ENCODE results near the gene CAVIN4.

CAVIN4 gene, protein sequence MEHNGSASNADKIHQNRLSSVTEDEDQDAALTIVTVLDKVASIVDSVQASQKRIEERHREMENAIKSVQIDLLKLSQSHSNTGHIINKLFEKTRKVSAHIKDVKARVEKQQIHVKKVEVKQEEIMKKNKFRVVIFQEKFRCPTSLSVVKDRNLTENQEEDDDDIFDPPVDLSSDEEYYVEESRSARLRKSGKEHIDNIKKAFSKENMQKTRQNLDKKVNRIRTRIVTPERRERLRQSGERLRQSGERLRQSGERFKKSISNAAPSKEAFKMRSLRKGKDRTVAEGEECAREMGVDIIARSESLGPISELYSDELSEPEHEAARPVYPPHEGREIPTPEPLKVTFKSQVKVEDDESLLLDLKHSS

DNA sequence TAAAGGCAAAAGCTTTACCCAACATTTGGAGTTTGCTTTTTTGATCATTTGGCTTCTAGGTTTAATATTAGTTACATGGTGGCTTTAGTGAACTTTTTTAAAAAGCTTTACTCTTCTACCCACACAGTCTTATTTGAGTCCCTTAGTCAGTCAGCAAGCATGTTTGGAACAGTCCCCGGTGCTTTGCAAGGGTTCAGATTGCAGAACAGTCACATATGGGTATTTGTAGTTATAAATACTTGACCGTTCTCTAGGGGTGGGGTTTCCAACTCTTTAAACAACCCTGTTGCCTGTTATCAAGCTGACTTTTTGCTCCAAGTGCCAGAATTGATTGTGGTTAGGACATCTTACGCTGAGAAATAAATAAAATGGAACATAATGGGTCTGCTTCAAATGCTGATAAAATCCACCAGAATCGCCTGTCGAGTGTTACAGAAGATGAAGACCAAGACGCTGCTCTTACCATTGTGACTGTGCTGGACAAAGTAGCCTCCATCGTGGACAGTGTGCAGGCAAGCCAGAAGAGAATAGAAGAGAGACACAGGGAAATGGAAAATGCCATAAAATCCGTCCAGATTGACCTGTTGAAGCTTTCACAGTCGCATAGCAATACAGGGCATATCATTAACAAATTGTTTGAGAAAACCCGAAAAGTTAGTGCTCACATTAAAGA lies at the start of gene CAVIN4:
Gene CAVIN4 (plus strand): TSS at position 304 of the 673 bp plus-strand sequence. CDS start 65 bp downstream, at position 369.
- no peak for DNase-seq (ENCODE audit: low read depth)

DNA sequence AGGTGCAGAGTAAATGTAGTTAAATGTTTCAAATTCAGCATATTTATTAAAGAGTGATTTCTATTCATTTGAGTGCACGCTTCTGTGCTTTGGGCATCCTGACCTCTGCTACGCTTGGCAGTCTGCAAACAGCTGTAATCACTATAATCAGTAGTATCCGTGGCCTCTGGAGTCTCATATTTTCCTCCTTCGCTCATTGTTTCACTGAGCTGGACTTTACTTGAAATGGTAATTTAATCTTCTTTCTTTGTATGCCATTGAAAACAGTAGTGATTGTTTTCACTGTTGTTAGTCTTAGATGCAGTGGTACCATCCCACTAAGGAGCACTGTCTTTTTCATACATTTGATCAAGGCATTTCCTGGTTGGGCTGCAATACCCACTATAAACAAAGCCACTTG lies 43.5 kb upstream of the CAVIN4 start:
- no peak for DNase-seq (ENCODE audit: low read depth)

DNA sequence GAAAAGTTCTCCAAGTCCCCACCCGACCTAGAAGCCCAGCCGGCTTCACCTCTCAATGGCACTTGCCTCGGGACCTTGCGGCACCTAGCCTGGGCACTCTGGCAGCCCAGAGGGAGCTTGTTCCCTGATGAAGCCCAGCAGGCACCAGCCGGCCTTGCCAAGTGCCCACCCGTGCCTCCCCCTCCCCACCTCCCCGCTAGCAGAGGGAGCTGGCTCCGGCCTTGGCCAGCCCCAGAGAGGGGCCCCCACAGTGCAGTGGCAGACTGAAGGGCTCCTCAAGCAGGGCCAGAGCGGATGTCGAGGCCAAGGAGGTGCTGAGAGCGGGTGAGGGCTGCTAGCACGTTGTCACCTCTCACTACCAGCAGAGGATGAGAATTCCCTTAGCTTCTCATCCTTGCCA lies 37.6 kb upstream of the CAVIN4 start:
- DNase-seq (ENCODE audit: low read depth): no peak

DNA sequence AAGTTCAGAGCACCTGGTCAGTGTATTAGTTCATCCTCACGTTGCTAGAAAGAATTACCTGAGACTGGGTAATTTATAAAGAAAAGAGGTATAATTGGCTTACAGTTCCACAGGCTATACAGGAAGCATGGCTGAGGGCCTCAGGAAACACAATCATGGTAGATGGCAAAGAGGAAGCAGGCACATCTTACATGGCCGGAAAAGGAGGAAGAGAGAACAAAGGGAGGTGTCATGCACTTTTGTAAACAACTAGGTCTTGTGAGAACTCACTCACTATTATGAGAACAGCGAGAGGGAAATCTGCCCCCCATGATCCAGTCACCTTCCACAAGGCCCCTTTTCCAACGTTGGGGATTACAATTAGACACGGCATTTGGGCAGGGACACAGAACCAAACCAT lies 28.8 kb upstream of the CAVIN4 start:
- DNase-seq (ENCODE audit: low read depth): peak; percentile 4

DNA sequence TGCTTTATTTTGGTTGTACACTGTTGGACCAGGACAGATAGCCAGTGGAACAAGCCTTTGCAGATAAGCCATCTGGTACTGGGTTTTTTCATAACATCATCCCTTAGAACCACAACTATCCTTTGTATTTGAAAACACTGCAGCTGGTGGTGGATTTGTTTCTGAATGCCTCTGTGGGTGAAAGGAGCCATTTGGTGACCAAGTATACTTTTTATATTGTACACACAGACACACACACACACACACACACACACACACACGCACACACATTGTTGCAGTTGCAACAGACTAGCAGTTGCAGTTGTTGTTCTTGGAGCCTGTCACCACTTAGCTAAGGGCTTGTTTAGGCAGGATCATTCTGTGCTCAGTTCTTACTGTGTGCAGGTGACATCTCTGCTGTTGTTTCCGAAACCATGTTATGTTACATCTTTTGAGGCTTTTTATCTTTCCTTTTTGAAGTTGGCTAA lies 22.9 kb upstream of the CAVIN4 start:
- no peak for DNase-seq (ENCODE audit: low read depth)

DNA sequence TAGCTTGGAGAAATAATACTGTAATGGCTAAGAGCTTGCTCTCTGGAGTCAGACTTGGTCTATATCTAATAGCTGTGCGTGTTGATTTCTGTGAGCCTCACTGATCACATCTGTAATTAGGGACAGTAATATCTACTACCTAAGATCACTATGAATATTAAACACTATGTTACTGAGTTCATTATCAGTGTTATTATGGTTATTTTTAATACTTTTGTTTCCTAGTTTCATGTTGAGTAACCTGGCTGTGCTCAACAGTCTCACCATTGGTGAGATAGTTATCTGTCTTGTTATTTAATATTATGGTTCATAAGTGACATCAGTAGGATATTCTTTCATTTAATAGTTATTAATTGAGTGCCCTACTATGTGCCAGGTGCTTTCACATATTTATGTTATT lies 22.4 kb upstream of the CAVIN4 start:
- no peak for DNase-seq (ENCODE audit: low read depth)

DNA sequence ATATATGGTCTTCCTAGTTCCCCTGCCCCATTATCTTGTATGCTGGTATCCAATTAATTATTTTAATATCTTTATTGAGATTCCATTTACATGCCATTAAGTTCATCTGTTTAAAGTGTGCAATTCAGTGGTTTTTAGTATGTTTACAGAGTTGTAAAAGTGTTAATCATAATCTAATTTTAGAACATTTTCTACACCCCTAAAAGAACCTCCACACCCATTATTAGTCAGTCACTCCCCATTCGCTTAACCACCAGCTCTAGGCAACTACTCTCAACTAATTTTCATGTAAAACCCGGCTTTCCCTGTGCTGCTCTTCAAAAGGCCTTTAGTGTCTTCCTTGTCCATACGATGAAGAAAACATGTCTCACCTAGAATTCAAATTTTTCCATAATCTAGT lies 20.8 kb upstream of the CAVIN4 start:
- no peak for DNase-seq (ENCODE audit: low read depth)

DNA sequence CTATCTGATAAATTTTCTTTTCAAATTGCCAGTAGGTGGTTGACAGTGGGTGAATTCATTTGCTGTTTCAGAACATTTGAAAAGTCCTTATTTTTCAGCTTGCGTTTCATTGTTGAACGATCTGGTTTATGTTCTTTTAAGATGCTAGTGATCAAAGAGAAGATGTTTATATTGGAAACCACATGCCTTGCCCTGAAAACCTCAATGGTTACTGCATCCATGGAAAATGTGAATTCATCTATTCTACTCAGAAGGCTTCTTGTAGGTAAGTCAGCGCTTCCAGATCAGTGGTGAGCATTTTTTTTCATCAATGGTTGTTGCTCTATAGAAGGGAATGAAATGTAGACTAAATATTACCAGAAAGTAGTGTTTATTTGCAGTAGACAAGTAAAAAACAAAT lies 16.6 kb upstream of the CAVIN4 start:
- no peak for DNase-seq (ENCODE audit: low read depth)

DNA sequence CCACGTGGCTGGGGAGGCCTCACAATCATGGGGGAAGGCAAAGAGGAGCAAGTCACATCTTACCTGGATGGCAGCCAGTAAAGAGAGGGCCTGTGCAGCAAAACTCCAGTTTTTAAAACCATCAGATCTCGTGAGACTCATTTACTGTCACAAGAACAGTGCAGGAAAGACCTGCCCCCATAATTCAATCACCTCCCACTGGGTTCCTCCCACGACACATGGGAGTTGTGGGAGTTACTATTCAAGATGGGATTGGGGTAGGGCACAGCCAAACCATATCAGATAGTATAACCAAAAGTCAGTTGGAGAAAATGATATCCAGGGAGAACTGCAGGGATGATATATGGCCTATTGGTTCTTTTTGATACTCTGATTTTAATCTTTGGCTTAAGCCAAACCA lies 10.0 kb upstream of the CAVIN4 start:
- no peak for DNase-seq (ENCODE audit: low read depth)

DNA sequence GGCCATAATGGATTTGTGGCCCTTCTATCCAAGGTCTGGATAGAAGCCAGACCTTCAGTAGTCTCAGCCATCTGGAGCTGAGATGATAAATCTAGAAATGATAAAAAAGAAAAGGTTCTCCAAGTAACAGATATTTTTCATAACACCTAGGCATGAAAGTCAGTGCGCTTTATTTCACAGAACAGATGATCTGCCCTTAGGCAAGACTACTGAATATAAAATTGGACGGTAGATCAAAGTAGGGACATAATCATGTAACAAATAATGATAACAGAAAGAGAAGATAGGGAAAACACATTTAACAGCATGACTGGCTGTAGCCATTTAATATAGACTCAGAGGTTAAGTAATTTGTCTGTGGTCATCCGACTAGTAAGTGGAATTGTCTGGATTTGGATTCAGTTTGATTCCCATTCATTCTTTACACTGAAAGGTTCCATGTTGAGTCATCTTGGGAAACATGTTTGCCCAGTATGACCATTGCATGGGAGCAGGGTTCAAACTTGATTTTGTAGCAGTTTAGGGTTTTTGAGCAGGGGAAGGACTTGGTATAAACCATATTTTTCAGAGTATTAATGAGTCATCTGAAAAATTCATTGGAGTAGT lies 4.1 kb upstream of the CAVIN4 start:
- DNase-seq (ENCODE audit: low read depth): no peak

DNA sequence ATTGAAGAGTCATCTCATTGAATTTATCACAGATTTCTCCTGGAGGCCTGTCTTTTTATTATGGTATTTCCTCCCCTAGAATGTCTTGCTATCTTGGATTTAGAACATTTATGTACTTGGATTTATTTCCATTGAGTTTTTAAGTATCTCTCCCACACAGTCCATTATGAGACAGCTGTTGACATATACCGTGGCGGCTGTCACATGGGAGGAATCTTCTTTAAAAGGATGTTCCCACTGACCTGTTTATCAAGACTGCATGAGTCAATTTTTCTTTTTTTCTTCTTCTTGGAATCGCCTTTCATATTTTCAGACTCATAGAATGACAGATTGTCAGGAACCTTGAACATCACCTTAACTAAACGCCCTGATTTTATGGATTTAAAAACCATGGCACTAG lies 2.9 kb upstream of the CAVIN4 start:
- DNase-seq (ENCODE audit: low read depth): no peak

DNA sequence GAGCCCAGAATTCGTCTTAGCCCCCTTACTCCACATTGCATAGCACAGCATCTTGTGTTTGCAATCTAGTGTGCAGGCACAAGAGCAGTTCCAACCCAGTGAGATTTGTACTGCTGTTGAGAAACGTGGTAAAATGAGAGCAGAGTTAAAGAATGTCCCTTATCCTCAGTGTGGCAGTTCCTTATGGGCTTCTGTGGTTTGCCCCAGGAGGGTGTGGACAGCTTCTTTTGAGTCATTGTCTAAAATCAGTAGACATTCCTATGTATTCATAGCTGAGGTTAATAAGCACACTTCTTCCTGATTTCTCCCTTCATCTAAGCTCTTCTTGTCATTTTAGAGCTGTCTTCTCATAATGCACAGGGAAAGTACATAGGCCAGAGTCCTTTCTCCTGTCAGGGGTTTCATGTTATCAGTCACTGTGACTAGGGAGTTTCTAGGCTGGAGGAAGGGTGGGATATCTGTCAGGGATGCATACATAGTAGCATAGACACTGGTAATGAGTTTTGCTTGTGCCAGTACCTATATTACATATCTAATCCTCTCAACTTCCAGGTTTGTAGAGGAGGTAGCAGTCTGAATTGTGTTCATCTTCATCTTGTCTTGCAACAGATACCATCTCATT lies 2.0 kb upstream of the CAVIN4 start:
- DNase-seq (ENCODE audit: low read depth): no peak

DNA sequence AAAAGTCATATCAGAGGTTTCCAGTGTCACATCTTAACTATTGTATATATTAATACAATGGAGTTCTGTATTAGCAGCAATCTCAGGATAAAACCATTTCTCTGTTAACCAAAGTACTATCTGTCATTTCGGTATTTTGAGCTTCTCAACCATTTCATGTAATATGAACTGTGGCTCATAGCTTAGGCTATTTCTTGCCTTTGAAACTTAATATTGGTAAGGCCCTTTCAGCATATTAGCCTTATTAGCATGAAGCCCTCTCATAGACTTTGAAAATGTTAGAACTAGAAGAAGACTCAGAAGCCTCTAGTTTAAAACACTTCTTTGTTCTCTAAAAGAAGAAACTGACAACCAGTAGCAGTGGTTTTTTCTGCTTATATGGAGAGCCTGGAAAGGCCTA lies 731 bp downstream of the CAVIN4 start:
- no peak for DNase-seq (ENCODE audit: low read depth)

DNA sequence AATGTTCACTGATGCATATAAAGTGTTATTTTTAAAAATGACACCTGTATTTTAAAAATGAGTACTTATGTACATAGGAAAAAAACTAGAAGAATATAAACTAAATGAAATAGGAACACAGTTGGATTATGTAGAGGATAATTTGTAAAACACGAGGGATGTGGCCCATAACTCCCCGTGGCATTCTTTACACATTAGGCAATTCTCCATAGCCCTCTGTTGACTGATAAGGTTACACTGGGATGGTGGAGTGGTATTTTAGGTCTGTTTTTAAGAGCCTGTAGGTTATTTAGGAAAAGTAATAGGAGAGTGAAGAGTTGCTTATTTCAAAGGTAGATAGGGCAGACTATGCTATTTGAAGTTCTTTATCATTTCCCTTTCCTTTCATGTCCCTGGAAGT lies 1.8 kb downstream of the CAVIN4 start:
- no peak for DNase-seq (ENCODE audit: low read depth)

DNA sequence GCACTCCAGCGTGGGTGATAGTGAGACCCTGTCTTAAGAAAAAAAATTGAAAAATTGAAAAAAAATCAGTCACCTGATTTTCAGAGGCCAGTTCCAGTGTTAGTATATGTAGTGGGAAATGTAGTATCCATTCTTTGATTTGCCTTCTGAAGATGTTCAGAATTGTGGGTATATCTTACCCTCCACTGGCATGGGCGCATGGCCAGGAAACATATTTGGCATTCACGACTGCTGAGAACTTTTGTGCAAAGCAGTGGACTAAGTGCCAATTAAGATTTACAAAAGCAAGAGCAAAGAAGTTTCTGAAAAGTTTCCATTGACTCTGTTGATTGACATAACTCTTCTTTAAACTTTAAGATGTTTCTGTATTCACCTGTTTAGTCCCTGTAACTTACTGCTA lies 2.4 kb downstream of the CAVIN4 start:
- no peak for DNase-seq (ENCODE audit: low read depth)

DNA sequence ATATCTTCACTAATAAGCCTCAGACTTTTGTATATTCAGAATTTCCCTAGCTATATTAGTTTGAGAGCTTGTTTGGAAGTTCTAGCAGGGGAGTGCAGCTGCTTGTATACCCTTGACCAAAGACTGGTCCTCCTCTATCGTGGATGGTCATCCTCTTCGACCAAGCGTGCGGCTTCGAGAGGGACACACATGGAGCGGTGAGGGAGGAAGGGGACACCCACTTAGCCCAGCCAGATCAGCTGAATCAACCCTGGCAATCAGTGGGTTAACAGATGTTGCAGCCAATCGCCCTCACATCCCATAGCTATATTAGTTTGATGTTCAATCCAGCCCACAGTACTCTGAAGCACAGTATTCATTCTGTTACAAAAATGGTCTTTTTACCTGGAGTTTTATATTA lies 3.2 kb downstream of the CAVIN4 start:
- no peak for DNase-seq (ENCODE audit: low read depth)

DNA sequence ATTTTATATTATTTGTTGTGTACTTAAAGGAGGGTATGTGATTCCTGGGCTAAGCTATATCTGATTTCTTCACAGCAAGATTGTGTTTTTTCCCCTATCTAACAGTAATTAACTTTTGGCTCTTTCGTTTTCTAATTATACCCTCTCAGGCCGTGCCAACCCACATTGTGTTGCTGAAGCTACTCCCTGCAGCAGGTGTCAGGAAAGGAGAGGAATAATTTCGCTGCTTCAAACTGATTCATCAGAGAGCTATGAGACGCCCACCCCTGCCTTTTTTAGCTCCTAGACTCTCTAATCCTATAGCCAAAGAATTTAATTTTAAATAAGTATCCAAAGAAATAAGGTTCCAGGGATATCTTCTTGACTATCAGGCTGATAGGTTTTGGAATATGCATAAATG lies 3.8 kb downstream of the CAVIN4 start:
- no peak for DNase-seq (ENCODE audit: low read depth)

DNA sequence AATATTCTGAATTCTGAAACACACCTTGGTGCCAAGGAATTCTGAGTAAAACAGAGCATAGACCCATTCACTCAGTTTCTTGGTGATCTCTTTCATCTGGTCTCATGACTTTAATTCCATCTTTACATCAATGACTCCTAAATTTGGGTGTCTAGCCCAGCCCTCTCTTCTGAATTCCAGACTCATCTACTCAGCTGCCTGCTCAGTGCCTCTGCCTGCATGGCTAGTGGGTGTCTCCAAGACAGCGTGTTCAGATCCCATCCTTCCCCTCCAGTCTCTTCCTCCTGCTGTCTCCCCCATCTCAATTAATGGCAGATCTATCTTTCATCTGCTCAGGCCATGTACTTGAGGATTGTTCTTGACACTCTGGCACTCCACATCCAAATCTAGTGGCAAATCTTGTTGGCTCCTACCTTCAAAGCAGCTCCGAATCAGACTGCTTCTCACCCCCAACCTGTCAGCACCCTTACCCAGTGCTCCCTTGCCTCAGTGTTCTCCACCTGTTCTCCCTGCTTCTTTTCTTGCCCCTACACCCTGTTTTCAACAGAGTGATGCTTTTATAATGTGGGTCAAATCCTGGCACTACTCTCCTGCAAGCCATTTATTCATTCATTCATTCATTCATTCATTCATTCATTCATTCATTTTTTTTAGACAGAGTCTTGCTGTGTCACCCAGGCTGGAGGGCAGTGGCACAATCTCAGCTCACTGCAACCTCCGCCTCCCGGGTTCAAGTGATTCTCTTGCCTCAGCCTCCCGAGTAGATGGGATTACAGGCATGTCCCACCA lies 5.3 kb downstream of the CAVIN4 start:
- DNase-seq (ENCODE audit: low read depth): no peak

DNA sequence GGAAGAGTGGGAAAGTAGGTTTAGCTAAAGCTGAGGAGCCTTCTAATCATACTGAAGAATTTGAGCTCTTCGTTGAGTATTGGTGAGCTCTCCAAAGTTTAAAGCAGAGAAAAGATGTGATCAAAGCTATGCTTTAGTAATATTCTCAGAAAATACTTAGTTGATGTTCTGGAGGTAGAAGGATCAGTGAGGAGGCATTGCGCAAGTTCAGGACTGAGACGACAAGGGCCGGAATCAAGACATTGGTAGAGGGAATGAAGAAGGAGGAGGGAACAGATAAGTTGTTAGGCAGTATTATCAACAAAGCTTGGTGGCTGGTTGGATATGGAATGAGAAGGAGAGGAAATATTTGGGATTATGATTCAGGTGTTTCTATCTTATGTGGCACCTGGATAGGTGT lies 7.1 kb downstream of the CAVIN4 start:
- DNase-seq (ENCODE audit: low read depth): no peak

DNA sequence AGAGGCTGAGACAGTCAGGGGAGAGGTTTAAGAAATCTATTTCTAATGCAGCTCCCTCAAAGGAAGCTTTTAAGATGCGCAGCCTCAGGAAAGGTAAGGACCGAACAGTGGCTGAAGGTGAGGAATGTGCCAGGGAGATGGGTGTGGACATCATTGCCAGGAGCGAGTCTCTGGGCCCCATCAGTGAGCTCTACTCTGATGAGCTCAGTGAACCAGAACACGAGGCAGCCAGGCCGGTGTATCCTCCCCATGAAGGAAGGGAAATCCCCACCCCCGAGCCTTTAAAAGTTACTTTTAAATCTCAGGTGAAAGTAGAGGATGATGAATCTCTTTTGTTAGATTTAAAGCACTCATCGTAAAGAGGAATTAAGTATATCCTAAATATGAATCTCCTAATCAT lies 8.2 kb downstream of the CAVIN4 start:
- DNase-seq (ENCODE audit: low read depth): no peak

DNA sequence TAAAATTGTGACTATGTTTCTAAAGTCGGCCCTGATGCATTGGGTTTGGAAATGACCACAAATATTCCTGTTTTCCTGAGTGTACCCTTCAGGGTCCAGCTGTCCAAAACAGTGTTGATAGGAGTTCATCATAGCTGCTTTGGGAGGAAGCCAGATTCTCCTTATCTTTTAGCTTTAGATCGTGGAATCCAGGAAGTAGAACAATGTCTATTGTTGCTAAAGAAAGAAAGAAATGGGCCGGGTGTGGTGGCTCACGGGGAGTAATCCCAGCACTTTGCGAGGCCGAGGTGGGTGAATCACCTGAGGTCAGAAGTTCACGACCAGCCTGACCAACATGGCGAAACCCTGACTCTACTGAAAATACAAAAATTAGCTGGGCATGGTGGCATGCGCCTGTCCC lies 9.5 kb downstream of the CAVIN4 start:
- DNase-seq (ENCODE audit: low read depth): no peak

DNA sequence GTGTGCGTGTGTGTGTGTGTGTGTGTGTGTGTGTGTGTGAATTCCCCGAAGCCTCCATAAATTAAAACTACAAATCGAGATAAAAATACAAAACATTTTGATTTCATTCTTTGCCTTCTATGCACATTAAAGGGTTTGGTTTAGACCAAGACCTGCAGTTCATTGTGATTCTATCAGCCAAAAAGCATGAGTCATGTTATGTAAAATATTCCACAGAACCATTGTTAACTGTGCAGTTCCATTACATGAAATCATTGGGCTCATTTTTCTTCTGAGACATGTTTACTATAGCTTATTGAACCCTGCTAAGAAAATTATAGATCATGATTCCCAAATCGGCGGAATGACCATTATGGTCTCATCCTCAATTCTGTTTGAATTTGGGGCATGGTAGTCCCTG lies 11.7 kb downstream of the CAVIN4 start:
- no peak for DNase-seq (ENCODE audit: low read depth)

Measured in CMK (cell line).